GM18519 (cell line): Measurements from ENCODE around the gene ZNF608.

Source experiments
- ATAC-seq: cut with Tn5 transposase; IDR thresholded peaks from one replicate; pipeline ENCODE4 v1.9.1; 2021; ENCODE audit warnings: mild to moderate bottlenecking, moderate library complexity; ENCODE audit not compliant: unreplicated experiment, low FRiP score

The ZNF608 gene

DNA sequence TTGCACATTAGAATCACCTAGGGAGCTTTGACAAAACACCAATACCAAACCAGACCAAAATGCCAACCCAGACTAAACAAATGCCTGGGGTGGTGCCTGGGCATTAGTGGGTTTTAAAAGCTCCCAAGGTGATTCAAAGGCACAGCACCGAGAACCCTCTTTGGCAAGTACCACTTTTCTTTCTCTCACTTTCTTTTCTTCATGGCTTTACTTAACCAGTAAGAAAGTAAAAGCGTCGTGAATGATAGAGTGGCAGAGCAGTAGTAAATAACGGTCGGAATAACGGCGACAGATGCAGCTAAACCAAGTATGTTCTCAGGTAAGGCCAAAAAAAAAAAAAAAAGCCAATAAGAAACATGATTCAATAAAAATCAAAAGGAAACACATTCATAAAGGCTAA is 49.5 kb downstream of the ZNF608 start:
- no peak for ATAC-seq
